HepG2 (cell line): ENCODE results near the gene TMC4. TPM values are rescaled to one million over a fixed set of nuclear protein-coding genes. Genes with fewer than 3 reads are reported as not detected.

Source experiments
- BRD4 ChIP-seq: sonication (generic); formaldehyde crosslinking; IDR thresholded peaks from 2 replicates; pipeline ENCODE4 v1.4.0; 2020; ENCODE audit warnings: missing genetic modification reagents
- GZF1 ChIP-seq: sonication (generic); formaldehyde crosslinking; IDR thresholded peaks from 2 replicates; pipeline ENCODE4 v1.5.1; 2020; ENCODE audit warnings: mild to moderate bottlenecking, missing genetic modification reagents
- KAT2B ChIP-seq: fragments of 150-350 bp; IDR thresholded peaks from 2 replicates; pipeline ENCODE4 v1.6.1; 2014; ENCODE audit warnings: low read depth, low read length, borderline replicate concordance
- KDM3A ChIP-seq: IDR thresholded peaks from 2 replicates; pipeline ENCODE4 v1.6.1; 2018; ENCODE audit warnings: low read depth, missing compliant biosample characterization
- MIXL1 ChIP-seq: IDR thresholded peaks from 2 replicates; pipeline ENCODE4 v1.6.1; 2016
- TEAD2 ChIP-seq: sonication (generic); formaldehyde crosslinking; IDR thresholded peaks from 2 replicates; pipeline ENCODE4 v1.9.0; 2021; ENCODE audit warnings: missing genetic modification reagents
- TMF1 ChIP-seq: sonication (generic); formaldehyde crosslinking; IDR thresholded peaks from 2 replicates; pipeline ENCODE4 v1.8.1; 2022; ENCODE audit warnings: low read depth, missing genetic modification reagents
- ZNF451 ChIP-seq: sonication (generic); formaldehyde crosslinking; IDR thresholded peaks from 2 replicates; pipeline ENCODE4 v1.5.0; 2020; ENCODE audit warnings: mild to moderate bottlenecking, missing genetic modification reagents
- ZNF670 ChIP-seq: sonication (generic); formaldehyde crosslinking; IDR thresholded peaks from 2 replicates; pipeline ENCODE4 v1.8.0; 2022; ENCODE audit warnings: mild to moderate bottlenecking, missing genetic modification reagents, borderline replicate concordance
- ZSCAN20 ChIP-seq: sonication (generic); formaldehyde crosslinking; IDR thresholded peaks from 2 replicates; pipeline ENCODE4 v1.4.0; 2020; ENCODE audit warnings: missing genetic modification reagents, mild to moderate bottlenecking, borderline replicate concordance
- polyA plus RNA-seq, 8 experiments: library from polyadenylated mRNA; depleted of rRNA in 3 of 8; stranded (reverse) in 7 of 8; unstranded in 1 of 8; fragments of >200 nt; fragmentation: Illumina TruSeq in 4 of 8; extraction: Trizol in 4 of 8; gene quantifications; 2 replicates each; pipeline versions ENCODE4 v1.2.1 to v1.2.3, GENCODE V29; 2011 to 2016; ENCODE audit warnings: low read depth in 4 of 8, missing spikeins in 1 of 8, mixed read lengths in 1 of 8; ENCODE audit not compliant: insufficient read depth in 1 of 8
- total RNA-seq, 5 experiments: library from RNA; depleted of rRNA; stranded (reverse); fragments of >200 nt; fragmentation: Illumina TruSeq; extraction: Trizol; gene quantifications; 2 replicates each; pipeline ENCODE4 v1.2.3, GENCODE V29; 2016; ENCODE audit warnings: low read depth in 1 of 5
- TF ChIP-seq, protein P1 (sequence below): sonication (generic); formaldehyde crosslinking; IDR thresholded peaks from 2 replicates; pipeline ENCODE4 v1.4.0; 2020; ENCODE audit warnings: missing genetic modification reagents
- TF ChIP-seq, protein P2 (sequence below): IDR thresholded peaks from 2 replicates; pipeline ENCODE4 v1.6.1; 2016; ENCODE audit warnings: missing compliant biosample characterization, missing genetic modification reagents, borderline replicate concordance
- TF ChIP-seq, protein P3 (sequence below): sonication (generic); formaldehyde crosslinking; IDR thresholded peaks from 2 replicates; pipeline ENCODE4 v1.5.0; 2020; ENCODE audit warnings: mild to moderate bottlenecking, missing genetic modification reagents, borderline replicate concordance
- TF ChIP-seq, protein P4 (sequence below): sonication (generic); formaldehyde crosslinking; IDR thresholded peaks from 2 replicates; pipeline ENCODE4 v1.4.0; 2020; ENCODE audit warnings: missing genetic modification reagents

TMC4 gene
- total and polyA plus RNA-seq, 2 of the 13 experiments (the other 11 are each of a cell fraction or from before 2014, with no cell fraction given), result 0.13 to 0.24 TPM

DNA sequence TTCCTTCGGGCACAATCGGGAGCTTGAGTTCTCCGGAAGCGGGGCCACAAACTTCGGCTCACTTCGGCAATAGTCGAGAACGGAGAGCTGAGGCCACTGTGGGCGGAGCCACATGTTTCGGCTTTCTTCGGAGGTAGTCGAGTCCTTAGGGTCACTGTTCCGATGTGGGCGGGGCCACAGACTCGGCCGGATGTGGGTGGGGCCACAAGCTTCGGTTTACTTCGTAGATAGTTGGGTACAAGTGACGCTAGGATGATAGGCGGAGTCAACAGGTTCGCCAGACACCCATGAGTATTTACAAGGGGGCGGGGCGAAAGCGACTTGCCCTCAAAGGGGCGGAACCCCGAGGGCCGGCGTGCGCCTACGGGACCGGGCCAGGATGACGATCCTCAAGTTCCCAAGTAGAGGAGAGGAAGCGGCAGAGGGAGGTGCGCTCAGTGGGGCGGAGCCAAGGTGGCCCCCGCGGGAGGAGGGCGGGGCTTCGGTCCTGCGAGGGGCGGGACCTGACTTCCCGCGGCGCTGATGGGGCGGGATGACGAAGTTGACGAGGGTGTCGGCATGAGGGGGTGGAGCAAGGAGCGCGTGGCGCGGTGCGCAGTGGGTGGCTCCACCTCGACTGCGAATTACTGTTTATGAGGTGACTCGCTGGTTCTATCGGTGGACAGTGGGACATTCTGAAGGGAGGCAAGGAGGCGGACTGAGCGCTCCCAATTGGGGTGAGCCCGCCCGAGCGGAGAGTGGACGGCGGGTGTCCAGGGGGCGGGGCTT lies 17.0 kb upstream of the TMC4 start (continued):
- TF ChIP-seq, protein P1, sequence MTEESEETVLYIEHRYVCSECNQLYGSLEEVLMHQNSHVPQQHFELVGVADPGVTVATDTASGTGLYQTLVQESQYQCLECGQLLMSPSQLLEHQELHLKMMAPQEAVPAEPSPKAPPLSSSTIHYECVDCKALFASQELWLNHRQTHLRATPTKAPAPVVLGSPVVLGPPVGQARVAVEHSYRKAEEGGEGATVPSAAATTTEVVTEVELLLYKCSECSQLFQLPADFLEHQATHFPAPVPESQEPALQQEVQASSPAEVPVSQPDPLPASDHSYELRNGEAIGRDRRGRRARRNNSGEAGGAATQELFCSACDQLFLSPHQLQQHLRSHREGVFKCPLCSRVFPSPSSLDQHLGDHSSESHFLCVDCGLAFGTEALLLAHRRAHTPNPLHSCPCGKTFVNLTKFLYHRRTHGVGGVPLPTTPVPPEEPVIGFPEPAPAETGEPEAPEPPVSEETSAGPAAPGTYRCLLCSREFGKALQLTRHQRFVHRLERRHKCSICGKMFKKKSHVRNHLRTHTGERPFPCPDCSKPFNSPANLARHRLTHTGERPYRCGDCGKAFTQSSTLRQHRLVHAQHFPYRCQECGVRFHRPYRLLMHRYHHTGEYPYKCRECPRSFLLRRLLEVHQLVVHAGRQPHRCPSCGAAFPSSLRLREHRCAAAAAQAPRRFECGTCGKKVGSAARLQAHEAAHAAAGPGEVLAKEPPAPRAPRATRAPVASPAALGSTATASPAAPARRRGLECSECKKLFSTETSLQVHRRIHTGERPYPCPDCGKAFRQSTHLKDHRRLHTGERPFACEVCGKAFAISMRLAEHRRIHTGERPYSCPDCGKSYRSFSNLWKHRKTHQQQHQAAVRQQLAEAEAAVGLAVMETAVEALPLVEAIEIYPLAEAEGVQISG (CRISPR knock-in tag), result peak; percentile 7; the same call in 1 of the 2 replicates
- TF ChIP-seq ZNF670 (CRISPR knock-in tag) (no peak; the same call in 1 of the 2 replicates), TMF1 (no peak), ZSCAN20 (CRISPR knock-in tag) (0 out of 2 replicates have a peak, but pooled peaks have one; percentile 21), KDM3A (CRISPR knock-in tag) (no peak; the same call in 1 of the 2 replicates), ZNF451 (CRISPR knock-in tag) (no peak; the same call in 1 of the 2 replicates), KAT2B (no peak), BRD4 (0 out of 2 replicates have a peak, but pooled peaks have one; percentile 44), TEAD2 (CRISPR knock-in tag) (no peak), MIXL1 (CRISPR knock-in tag) (no peak), GZF1 (no peak)
- TF ChIP-seq, protein P2, sequence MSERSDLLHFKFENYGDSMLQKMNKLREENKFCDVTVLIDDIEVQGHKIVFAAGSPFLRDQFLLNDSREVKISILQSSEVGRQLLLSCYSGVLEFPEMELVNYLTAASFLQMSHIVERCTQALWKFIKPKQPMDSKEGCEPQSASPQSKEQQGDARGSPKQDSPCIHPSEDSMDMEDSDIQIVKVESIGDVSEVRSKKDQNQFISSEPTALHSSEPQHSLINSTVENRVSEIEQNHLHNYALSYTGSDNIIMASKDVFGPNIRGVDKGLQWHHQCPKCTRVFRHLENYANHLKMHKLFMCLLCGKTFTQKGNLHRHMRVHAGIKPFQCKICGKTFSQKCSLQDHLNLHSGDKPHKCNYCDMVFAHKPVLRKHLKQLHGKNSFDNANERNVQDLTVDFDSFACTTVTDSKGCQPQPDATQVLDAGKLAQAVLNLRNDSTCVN (CRISPR knock-in tag), result 0 out of 2 replicates have a peak, but pooled peaks have one; percentile 16
- TF ChIP-seq, protein P3, sequence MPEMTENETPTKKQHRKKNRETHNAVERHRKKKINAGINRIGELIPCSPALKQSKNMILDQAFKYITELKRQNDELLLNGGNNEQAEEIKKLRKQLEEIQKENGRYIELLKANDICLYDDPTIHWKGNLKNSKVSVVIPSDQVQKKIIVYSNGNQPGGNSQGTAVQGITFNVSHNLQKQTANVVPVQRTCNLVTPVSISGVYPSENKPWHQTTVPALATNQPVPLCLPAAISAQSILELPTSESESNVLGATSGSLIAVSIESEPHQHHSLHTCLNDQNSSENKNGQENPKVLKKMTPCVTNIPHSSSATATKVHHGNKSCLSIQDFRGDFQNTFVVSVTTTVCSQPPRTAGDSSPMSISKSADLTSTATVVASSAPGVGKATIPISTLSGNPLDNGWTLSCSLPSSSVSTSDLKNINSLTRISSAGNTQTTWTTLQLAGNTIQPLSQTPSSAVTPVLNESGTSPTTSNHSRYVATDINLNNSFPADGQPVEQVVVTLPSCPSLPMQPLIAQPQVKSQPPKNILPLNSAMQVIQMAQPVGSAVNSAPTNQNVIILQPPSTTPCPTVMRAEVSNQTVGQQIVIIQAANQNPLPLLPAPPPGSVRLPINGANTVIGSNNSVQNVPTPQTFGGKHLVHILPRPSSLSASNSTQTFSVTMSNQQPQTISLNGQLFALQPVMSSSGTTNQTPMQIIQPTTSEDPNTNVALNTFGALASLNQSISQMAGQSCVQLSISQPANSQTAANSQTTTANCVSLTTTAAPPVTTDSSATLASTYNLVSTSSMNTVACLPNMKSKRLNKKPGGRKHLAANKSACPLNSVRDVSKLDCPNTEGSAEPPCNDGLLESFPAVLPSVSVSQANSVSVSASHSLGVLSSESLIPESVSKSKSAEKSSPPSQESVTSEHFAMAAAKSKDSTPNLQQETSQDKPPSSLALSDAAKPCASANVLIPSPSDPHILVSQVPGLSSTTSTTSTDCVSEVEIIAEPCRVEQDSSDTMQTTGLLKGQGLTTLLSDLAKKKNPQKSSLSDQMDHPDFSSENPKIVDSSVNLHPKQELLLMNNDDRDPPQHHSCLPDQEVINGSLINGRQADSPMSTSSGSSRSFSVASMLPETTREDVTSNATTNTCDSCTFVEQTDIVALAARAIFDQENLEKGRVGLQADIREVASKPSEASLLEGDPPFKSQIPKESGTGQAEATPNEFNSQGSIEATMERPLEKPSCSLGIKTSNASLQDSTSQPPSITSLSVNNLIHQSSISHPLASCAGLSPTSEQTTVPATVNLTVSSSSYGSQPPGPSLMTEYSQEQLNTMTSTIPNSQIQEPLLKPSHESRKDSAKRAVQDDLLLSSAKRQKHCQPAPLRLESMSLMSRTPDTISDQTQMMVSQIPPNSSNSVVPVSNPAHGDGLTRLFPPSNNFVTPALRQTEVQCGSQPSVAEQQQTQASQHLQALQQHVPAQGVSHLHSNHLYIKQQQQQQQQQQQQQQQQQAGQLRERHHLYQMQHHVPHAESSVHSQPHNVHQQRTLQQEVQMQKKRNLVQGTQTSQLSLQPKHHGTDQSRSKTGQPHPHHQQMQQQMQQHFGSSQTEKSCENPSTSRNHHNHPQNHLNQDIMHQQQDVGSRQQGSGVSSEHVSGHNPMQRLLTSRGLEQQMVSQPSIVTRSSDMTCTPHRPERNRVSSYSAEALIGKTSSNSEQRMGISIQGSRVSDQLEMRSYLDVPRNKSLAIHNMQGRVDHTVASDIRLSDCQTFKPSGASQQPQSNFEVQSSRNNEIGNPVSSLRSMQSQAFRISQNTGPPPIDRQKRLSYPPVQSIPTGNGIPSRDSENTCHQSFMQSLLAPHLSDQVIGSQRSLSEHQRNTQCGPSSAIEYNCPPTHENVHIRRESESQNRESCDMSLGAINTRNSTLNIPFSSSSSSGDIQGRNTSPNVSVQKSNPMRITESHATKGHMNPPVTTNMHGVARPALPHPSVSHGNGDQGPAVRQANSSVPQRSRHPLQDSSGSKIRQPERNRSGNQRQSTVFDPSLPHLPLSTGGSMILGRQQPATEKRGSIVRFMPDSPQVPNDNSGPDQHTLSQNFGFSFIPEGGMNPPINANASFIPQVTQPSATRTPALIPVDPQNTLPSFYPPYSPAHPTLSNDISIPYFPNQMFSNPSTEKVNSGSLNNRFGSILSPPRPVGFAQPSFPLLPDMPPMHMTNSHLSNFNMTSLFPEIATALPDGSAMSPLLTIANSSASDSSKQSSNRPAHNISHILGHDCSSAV (CRISPR knock-in tag), result 0 out of 2 replicates have a peak, but pooled peaks have one; percentile 56
- TF ChIP-seq, protein P4, sequence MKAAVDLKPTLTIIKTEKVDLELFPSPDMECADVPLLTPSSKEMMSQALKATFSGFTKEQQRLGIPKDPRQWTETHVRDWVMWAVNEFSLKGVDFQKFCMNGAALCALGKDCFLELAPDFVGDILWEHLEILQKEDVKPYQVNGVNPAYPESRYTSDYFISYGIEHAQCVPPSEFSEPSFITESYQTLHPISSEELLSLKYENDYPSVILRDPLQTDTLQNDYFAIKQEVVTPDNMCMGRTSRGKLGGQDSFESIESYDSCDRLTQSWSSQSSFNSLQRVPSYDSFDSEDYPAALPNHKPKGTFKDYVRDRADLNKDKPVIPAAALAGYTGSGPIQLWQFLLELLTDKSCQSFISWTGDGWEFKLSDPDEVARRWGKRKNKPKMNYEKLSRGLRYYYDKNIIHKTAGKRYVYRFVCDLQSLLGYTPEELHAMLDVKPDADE (CRISPR knock-in tag), result no peak
